ENCODE results near the gene TRIM27. TPM values are rescaled to one million over a fixed set of nuclear protein-coding genes. Genes with fewer than 3 reads are reported as not detected.

Gene TRIM27
- total and polyA plus RNA-seq, 4 donors = 19.6 to 63.3 (median 32.5) TPM

- Histone ChIP-seq H3K36me3 (ENCODE audit: control insufficient read depth in 4 of 4, insufficient read depth in 3 of 4, low read depth in 1 of 4, low read length in 3 of 4) (no peaks in the 10 kb centered on the region), H3K4me3 (ENCODE audit: low read depth in 1 of 3, low read length in 3 of 3) (no peak overlapping the region), H3K4me1 (ENCODE audit: control insufficient read depth in 4 of 4, insufficient read depth in 4 of 4, low read length in 3 of 4) (no peaks in the 10 kb centered on the region), H3K9ac (ENCODE audit: low read depth in 1 of 2, low read length in 2 of 2) (no peak overlapping the region), H3K9me3 (ENCODE audit: control insufficient read depth in 4 of 4, low read length in 3 of 4) (peaks cover 0 to 14% (median 3%) of the 10 kb centered on the region in 4 donors), H3K27me3 (ENCODE audit: control insufficient read depth in 4 of 4, insufficient read depth in 4 of 4, low read length in 3 of 4) (no peaks in the 10 kb centered on the region), H3K27ac (ENCODE audit: low read depth in 1 of 2, low read length in 2 of 2) (no peak overlapping the region)
- WGBS = 75% methylated on average over 15 of the region's 15 CpGs
- DNase-seq (ENCODE audit: low spot score) = no peak
- TF ChIP-seq FOXA1 (IDR thresholded peaks at IDR 0.05) (no peak), NR2F2 (IDR thresholded peaks at IDR 0.05) (no peak), TAF1 (conservative IDR thresholded peaks at IDR 0.05) (no peak), HNF4A (conservative IDR thresholded peaks at IDR 0.05) (no peak), SP1 (IDR thresholded peaks at IDR 0.05) (no peak), FOXA2 (IDR thresholded peaks at IDR 0.05) (no peak), RXRA (IDR thresholded peaks at IDR 0.05) (no peak), YY1 (IDR thresholded peaks at IDR 0.05) (no peak), EGR1 (IDR thresholded peaks at IDR 0.05; ENCODE audit: low read depth in 2 of 2) (no peak), CTCF (IDR thresholded peaks at IDR 0.05; ENCODE audit: low read depth, low read length, missing input control) (no peak), RAD21 (IDR thresholded peaks at IDR 0.05) (no peak), JUND (IDR thresholded peaks at IDR 0.05) (no peak), ATF3 (IDR thresholded peaks at IDR 0.05) (no peak), HNF4G (IDR thresholded peaks at IDR 0.05) (no peak), REST (IDR thresholded peaks at IDR 0.05) (no peak), ZBTB33 (IDR thresholded peaks at IDR 0.05) (no peak), GABPA (IDR thresholded peaks at IDR 0.05 in 1 of 2, conservative IDR thresholded peaks at IDR 0.05 in 1 of 2) (no peak)
These were observed 45.3 kb upstream of the TRIM27 start for GRCh38 chr6:28969129-28969528.

GRCh38 chr6:28968476-28968875, 44.7 kb upstream of the TRIM27 start:
- Histone ChIP-seq H3K4me1 (ENCODE audit: control insufficient read depth in 4 of 4, insufficient read depth in 4 of 4, low read length in 3 of 4) (no peaks in the 10 kb centered on the region), H3K9ac (ENCODE audit: low read depth in 1 of 2, low read length in 2 of 2) (no peak overlapping the region), H3K36me3 (ENCODE audit: control insufficient read depth in 4 of 4, insufficient read depth in 3 of 4, low read depth in 1 of 4, low read length in 3 of 4) (no peaks in the 10 kb centered on the region), H3K27me3 (ENCODE audit: control insufficient read depth in 4 of 4, insufficient read depth in 4 of 4, low read length in 3 of 4) (no peaks in the 10 kb centered on the region), H3K27ac (ENCODE audit: low read depth in 1 of 2, low read length in 2 of 2) (no peak overlapping the region), H3K9me3 (ENCODE audit: control insufficient read depth in 4 of 4, low read length in 3 of 4) (peaks cover 0 to 14% (median 3%) of the 10 kb centered on the region in 4 donors), H3K4me3 (ENCODE audit: low read depth in 1 of 3, low read length in 3 of 3) (no peak overlapping the region)
- DNase-seq (ENCODE audit: low spot score) = no peak
- WGBS = 84% methylated on average over 4 of the region's 4 CpGs
- TF ChIP-seq MAX (IDR thresholded peaks at IDR 0.05) (no peak), YY1 (IDR thresholded peaks at IDR 0.05) (no peak), CTCF (IDR thresholded peaks at IDR 0.05; ENCODE audit: low read depth, low read length, missing input control) (no peak), HNF4A (conservative IDR thresholded peaks at IDR 0.05) (no peak), RXRA (IDR thresholded peaks at IDR 0.05) (no peak), EGR1 (IDR thresholded peaks at IDR 0.05; ENCODE audit: low read depth in 2 of 2) (no peak)
